PC-3 (cell line): ENCODE data around the gene CCDC174. TPM values are rescaled to one million over a fixed set of nuclear protein-coding genes. Genes with fewer than 3 reads are reported as not detected.

Experiments
- ATAC-seq: fragments of 200-7000 bp; cut with Tn5 transposase; 2 replicates; pipeline ENCODE4 v1.9.1; 2020; ENCODE audit warnings: mild to moderate bottlenecking, moderate library complexity
- BruUV-seq: library from RNA; stranded (reverse); fragments of 400-500 nt; replicated peaks from 2 replicates; lab custom pipeline; 2021; lab: Mats Ljungman, UMichigan
- CTCF ChIA-PET: fragments of 300-600 bp; sonication (Branson Sonifier 250); formaldehyde crosslinking; loops from one replicate; lab custom pipeline; 2022; ENCODE audit warnings: antibody characterized with exemption; lab: Charles Lee
- POLR2A ChIA-PET: fragments of 300-600 bp; sonication (Branson Sonifier 250); formaldehyde crosslinking; loops from one replicate; lab custom pipeline; 2022; ENCODE audit warnings: antibody characterized with exemption; ENCODE audit not compliant: unreplicated experiment; lab: Charles Lee
- DNase-seq: peaks from one replicate; pipeline ENCODE4 v3.0.0-alpha.2; 2015
- H2AFZ ChIP-seq: fragments of 300-600 bp; sonication (generic); 2 replicates; pipeline ENCODE4 v1.6.0; 2016; ENCODE audit warnings: antibody characterized with exemption, low read length
- H3F3A ChIP-seq: fragments of 300-600 bp; sonication (generic); one replicate; pipeline ENCODE4 v1.6.0; 2017; ENCODE audit warnings: antibody characterized with exemption, low read length, control low read depth, mild to moderate bottlenecking; ENCODE audit not compliant: unreplicated experiment
- H3K27ac ChIP-seq: fragments of 300-600 bp; sonication (generic); 2 replicates; pipeline ENCODE4 v1.5.1; 2016; ENCODE audit warnings: mild to moderate bottlenecking, low read length
- H3K27me3 ChIP-seq: fragments of 300-600 bp; sonication (generic); 2 replicates; pipeline ENCODE4 v1.6.1; 2016; ENCODE audit warnings: low read length, mixed read lengths
- H3K36me3 ChIP-seq: fragments of 300-600 bp; sonication (generic); 2 replicates; pipeline ENCODE4 v1.6.1; 2016; ENCODE audit warnings: low read depth, mixed run types, low read length, mixed read lengths
- H3K4me1 ChIP-seq: fragments of 300-600 bp; sonication (generic); 2 replicates; pipeline ENCODE4 v1.5.1; 2016; ENCODE audit warnings: low read length; ENCODE audit not compliant: insufficient read depth
- H3K4me2 ChIP-seq: fragments of 300-600 bp; sonication (generic); 2 replicates; pipeline ENCODE4 v1.6.0; 2016; ENCODE audit warnings: low read length
- H3K4me3 ChIP-seq: fragments of 300-600 bp; sonication (generic); 2 replicates; pipeline ENCODE4 v1.5.1; 2016; ENCODE audit warnings: mild to moderate bottlenecking, low read length, mixed read lengths
- H3K79me2 ChIP-seq: fragments of 300-600 bp; sonication (generic); 2 replicates; pipeline ENCODE4 v1.6.1; 2017; ENCODE audit warnings: low read length, mixed read lengths
- H3K9ac ChIP-seq: fragments of 300-600 bp; sonication (generic); 2 replicates; pipeline ENCODE4 v1.6.0; 2016; ENCODE audit warnings: mild to moderate bottlenecking, low read length
- H3K9me2 ChIP-seq: fragments of 300-600 bp; sonication (generic); replicated peaks from 2 replicates; pipeline ENCODE4 v1.6.1; 2016; ENCODE audit warnings: mixed run types, low read length, mixed read lengths
- H3K9me3 ChIP-seq: fragments of 300-600 bp; sonication (generic); 2 replicates; pipeline ENCODE4 v1.6.1; 2016; ENCODE audit warnings: low read length, mixed read lengths
- H4K20me1 ChIP-seq: fragments of 300-600 bp; sonication (generic); 2 replicates; pipeline ENCODE4 v1.6.1; 2016; ENCODE audit warnings: low read length, mixed read lengths
- EZH2 ChIP-seq: fragments of 300-600 bp; sonication (generic); IDR thresholded peaks from one replicate; pipeline ENCODE4 v1.6.1; 2017; ENCODE audit warnings: antibody characterized with exemption, mild to moderate bottlenecking, low read length; ENCODE audit not compliant: unreplicated experiment
- EZH2phosphoT487 ChIP-seq: fragments of 300-600 bp; sonication (generic); IDR thresholded peaks from 2 replicates; pipeline ENCODE4 v1.6.1; 2018; ENCODE audit warnings: mild to moderate bottlenecking, antibody characterized with exemption, low read length, borderline replicate concordance
- intact Hi-C: fragments of 100-400 bp; cut with micrococcal nuclease; formaldehyde crosslinking; loops from 2 replicates; pipeline ENCODE4 v1.9.0; 2023
- total RNA-seq: library from RNA; depleted of rRNA; stranded (reverse); fragments of >200 nt; gene quantifications from 2 replicates; pipeline ENCODE4 v1.2.3, GENCODE V29; 2014
- TF ChIP-seq, protein P1 (sequence below): fragments of 300-600 bp; sonication (generic); conservative IDR thresholded peaks from 2 replicates; pipeline ENCODE4 v1.5.1; 2017; ENCODE audit warnings: antibody characterized with exemption, low read depth, mild to moderate bottlenecking, low read length

Gene CCDC174
- total RNA-seq, 1 experiment from 2014 or later = 8.2 TPM

DNA sequence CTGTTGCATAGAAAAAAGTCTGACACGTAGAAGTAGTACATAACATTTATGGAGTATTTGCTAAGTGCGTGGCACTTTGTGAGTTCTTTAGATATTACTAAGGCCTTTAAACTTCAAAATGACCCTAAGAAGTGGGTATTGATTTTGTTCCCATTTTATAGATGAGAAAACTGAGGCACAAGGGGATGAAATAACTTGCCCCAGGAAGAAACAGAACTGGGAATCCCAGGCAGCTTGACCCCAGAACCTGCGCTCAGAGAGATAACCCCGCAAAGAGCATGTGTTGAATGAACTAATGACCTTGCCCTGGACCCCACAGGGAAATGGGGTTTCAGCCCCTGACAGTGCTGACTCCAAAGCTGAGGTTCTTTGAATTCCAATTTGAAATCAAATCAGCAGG lies 30.5 kb upstream of the CCDC174 start:
- ATAC-seq = no peak
- Histone ChIP-seq H3K27ac (no peak overlapping the region), H3K4me2 (no peak overlapping the region), H3K9me2 (no peaks in the 10 kb centered on the region), H2AFZ (no peak overlapping the region), H3K4me1 (peaks cover 5% of the 10 kb centered on the region; the same call in 1 of the 2 replicates), H3K36me3 (no peaks in the 10 kb centered on the region), H3K79me2 (no peaks in the 10 kb centered on the region), H3K27me3 (no peaks in the 10 kb centered on the region), H4K20me1 (no peaks in the 10 kb centered on the region), H3K9ac (no peak overlapping the region), H3K9me3 (no peaks in the 10 kb centered on the region), H3K4me3 (no peak overlapping the region), H3F3A (no peaks in the 10 kb centered on the region)
- DNase-seq = no peak
- ChIA-PET POLR2A (no interaction called here), CTCF (no interaction called here)
- no TSS peak for BruUV-seq
- intact Hi-C loops = no loop called here
- TF ChIP-seq EZH2 = no peak
- TF ChIP-seq, protein P1, sequence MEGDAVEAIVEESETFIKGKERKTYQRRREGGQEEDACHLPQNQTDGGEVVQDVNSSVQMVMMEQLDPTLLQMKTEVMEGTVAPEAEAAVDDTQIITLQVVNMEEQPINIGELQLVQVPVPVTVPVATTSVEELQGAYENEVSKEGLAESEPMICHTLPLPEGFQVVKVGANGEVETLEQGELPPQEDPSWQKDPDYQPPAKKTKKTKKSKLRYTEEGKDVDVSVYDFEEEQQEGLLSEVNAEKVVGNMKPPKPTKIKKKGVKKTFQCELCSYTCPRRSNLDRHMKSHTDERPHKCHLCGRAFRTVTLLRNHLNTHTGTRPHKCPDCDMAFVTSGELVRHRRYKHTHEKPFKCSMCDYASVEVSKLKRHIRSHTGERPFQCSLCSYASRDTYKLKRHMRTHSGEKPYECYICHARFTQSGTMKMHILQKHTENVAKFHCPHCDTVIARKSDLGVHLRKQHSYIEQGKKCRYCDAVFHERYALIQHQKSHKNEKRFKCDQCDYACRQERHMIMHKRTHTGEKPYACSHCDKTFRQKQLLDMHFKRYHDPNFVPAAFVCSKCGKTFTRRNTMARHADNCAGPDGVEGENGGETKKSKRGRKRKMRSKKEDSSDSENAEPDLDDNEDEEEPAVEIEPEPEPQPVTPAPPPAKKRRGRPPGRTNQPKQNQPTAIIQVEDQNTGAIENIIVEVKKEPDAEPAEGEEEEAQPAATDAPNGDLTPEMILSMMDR = no peak
- TF ChIP-seq EZH2phosphoT487 = no peak

DNA sequence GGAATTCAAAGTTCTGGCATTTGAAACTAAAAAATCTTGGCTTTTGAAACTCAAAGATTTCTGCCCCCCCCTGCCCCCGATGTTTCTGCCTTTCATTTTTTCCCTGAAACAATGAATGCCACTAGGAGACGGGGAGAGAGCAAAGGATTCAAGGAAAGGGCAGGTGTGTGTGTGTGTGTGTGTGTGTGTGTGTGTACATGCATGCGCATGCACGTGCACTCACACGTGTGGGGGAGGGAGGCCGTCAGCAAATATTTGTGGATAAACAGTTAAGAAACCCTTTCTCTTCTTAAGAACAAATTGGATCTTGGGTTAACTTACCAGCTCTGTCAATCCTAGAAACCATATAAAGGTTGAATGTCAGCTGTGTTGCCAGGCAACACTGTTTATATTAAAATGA lies 29.2 kb upstream of the CCDC174 start:
- Histone ChIP-seq H3K9me2 (no peaks in the 10 kb centered on the region), H3K4me3 (no peak overlapping the region), H2AFZ (no peak overlapping the region), H3K36me3 (no peaks in the 10 kb centered on the region), H3K4me1 (peaks cover 11% of the 10 kb centered on the region), H3K79me2 (no peaks in the 10 kb centered on the region), H3F3A (no peaks in the 10 kb centered on the region), H3K27ac (no peak overlapping the region), H4K20me1 (no peaks in the 10 kb centered on the region), H3K4me2 (no peak overlapping the region), H3K9me3 (no peaks in the 10 kb centered on the region), H3K9ac (no peak overlapping the region), H3K27me3 (no peaks in the 10 kb centered on the region)
- ATAC-seq (no peak), DNase-seq (no peak)
- no TSS peak for BruUV-seq
- intact Hi-C loops = no loop called here
- ChIA-PET POLR2A (no interaction called here), CTCF (no interaction called here)
- no peak for TF ChIP-seq EZH2
- TF ChIP-seq EZH2phosphoT487 = no peak
- TF ChIP-seq, protein P1 = no peak

DNA sequence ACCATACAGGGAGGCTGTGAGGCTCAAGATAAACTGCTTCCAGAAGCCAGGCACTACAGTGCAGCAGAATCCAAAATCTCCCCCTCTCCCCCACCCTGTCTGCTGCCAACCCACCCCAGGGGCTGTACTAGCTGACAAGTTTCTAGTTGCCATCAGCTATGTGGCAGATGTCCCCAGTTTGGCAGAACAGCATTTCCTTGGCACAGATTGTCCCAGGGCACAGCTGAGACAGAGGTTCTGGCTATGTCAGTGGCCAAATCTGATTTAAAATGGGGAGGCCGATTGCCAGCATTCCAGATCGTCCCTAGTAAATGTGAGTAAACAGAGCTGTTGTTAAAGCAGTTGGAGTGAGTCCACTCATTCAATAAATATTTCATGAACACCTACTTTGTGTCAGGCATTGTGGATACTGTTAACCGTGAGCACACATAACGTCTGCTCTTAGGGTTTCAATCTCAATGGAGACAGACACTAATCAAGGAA lies 28.0 kb upstream of the CCDC174 start:
- ChIA-PET CTCF (no interaction called here), POLR2A (no interaction called here)
- intact Hi-C loops = no loop called here
- Histone ChIP-seq H3K4me1 (peaks cover 9% of the 10 kb centered on the region), H3K36me3 (no peaks in the 10 kb centered on the region), H3K27ac (no peak overlapping the region), H3K27me3 (no peaks in the 10 kb centered on the region), H3K9me2 (no peaks in the 10 kb centered on the region), H2AFZ (no peak overlapping the region), H3K79me2 (no peaks in the 10 kb centered on the region), H3K9me3 (no peaks in the 10 kb centered on the region), H4K20me1 (no peaks in the 10 kb centered on the region), H3K9ac (no peak overlapping the region), H3F3A (no peaks in the 10 kb centered on the region), H3K4me2 (no peak overlapping the region), H3K4me3 (no peak overlapping the region)
- ATAC-seq (peak; percentile 48), DNase-seq (peak; percentile 19)
- BruUV-seq = no TSS peak
- TF ChIP-seq EZH2 (no peak), EZH2phosphoT487 (no peak)
- TF ChIP-seq, protein P1 = no peak
